Fibroblast of peridontal ligament (primary cell): ENCODE measurements around the gene ANXA1.
"Not testable (repeated sequence)": the region's sequence is repeated elsewhere in the genome, so short reads cannot be mapped to it uniquely, and the experiment has no call there.

Experiments used
- DNase-seq: peaks from one replicate; pipeline ENCODE4 v3.0.0-alpha.2; 2010; ENCODE audit errors: extremely low read depth

Gene ANXA1

GRCh38 chr9:73167614-73168013 is 15.9 kb downstream of the ANXA1 start:
- no peak for DNase-seq

DNA sequence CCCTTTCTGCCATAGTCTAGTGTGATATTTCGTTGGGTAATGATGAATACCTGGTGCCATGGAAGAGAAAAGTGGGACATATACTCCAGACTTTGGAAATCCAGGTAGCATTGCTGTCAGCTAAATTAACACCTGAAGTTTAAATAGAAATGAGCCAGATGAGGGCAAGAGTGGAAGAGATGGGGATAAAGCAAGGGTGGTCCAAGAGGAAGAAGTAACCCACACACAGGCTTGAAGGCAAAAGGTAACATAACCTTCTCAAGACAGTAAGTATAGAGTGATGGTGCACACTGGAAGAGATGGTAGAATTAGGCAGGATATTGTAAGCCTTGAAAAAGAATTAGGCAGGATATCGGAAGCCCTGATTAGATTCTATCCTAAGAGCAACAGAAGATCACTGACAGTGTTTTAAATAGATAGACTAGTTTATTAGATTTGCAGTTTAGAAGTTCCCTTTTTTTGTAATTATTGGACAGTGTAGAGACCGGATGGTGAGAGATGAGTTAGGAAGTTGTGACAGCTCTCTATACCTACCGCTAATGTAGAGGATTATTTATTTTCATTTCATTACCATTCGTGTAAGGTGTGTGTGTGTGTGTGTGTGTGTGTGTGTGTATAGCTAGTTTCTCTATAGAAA is 16.8 kb downstream of the ANXA1 start:
- no peak for DNase-seq

DNA sequence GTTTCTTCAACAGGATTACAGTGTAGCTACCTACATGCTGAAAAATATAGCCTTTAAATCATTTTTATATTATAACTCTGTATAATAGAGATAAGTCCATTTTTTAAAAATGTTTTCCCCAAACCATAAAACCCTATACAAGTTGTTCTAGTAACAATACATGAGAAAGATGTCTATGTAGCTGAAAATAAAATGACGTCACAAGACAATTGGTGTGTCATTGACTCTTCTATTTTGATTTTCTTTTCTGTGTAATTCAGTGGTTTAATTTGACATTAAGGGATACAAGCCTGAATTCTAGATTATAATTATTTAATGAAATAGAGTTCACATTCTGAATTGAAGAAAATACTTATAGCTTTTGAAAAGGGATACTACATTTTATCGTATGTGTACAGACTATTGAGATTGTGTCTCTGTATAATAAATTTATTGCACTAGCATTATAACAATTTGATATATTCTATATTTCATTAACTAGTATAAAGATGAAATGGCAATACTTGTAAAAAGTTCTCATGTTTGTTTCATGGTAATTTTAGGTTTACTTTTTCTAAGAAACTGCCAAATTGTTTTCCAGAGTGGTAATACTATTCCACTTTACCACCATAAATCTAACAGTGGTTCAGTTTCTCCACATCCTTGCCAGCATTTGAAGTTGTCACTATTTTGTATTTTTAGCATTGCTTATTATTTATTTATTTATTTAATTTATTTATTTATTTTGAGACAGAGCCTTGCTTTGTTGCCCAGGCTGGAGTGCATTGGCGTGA is 18.7 kb downstream of the ANXA1 start:
- DNase-seq: no peak

DNA sequence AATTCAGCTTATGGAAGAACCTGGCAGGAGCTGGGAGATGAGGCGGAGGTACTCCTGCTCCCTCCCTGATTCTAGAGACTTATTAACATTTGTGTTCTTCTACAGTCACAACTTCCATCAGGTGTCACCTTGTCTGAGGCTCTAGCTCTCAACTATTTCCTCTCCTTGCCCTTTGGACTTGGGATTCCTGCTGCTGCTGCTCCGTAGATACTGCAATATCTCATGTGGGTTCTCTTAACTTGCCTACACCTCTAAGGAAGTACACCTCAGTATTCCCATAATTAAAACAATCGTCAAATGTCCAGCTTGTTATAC is 21.2 kb downstream of the ANXA1 start:
- no peak for DNase-seq

DNA sequence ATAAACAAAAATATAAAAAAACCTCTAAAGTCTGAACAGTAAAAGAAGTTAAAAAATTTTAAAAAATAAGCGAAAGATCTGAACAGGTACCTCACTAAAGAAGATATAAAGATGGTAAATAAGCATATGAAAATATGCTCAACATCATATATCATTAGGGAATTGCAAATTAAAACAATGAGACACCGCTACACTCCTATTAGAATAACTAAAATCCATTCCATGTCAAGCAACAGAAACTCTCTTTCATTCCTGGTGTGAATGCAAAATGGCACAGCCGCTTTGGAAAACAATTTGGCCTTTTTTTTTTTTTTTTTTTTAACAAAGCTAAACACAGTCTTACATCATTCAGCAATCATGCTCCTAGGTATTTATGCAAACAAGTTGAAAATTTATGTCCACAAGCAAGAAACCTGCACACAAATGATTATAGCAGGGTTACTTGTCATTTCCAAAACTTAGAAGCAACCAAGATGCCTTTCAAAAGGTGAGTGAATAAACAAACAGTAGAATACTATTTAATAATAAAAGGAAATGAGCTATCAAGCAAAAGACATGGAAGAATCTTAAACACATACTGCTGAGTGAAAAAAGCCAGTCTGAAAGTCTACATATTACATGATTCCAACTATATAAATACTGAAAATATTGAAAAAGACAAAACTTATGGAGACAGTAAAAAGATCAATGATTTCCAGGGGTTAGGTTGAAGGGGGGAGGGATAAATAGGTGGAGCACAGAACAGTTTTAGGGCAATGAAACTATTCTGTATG is 22.1 kb downstream of the ANXA1 start:
- DNase-seq: no peak

DNA sequence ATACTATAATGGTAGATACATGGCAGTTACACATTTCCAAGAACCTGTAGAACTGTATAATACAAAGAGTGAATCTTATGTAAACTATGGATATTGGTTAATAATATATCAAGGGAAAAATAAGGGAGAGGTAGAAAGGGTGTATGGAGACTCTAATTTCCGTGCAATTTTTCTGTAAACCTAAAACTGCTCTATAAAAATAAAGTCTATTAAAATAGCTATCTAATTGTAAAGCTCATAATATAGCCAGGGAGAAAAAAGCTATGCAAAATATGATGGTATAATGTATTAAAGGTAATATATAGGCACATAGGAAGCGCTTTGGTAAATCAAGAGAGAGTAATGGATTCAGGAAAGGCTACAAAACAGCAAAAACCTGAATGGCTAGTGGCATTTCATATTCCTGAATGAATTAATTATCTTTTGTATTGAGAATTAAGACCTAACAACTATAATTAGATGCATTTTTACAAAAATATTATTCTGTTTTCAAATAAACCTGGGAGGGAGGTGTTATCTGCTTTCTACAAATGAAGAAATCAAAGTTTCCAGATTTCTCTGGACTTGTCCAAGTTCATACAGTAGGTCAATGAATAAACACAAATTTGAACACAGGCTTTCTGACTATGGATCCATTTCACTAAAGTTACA is 22.8 kb downstream of the ANXA1 start:
- DNase-seq: no peak

GRCh38 chr9:73176450-73176875 is 24.8 kb downstream of the ANXA1 start:
- peak; percentile 45 for DNase-seq

- no peak for DNase-seq
These were observed 26.4 kb downstream of the ANXA1 start for GRCh38 chr9:73178044-73178443.

DNA sequence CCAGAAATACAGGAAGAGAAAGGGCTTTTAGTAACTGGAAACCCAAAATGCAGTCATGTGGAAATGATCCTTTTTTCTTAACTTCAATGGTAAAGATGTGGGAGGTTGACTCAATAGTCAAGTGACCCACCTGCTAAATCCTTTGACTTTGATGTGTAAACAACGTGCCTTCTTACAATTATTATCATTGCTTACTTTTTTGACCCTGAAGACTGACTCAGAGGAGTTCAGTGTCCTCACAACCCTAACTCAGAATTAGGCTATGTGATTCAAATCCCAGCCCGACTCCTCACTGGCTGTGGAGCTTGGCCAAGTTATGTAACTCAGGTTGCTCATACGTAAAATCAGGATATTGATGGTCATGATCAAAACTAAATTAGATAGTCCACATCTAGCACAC is 27.9 kb downstream of the ANXA1 start:
- DNase-seq: peak; percentile 38

GRCh38 chr9:73180403-73180802 is 28.7 kb downstream of the ANXA1 start:
- peak; percentile 94 for DNase-seq

DNA sequence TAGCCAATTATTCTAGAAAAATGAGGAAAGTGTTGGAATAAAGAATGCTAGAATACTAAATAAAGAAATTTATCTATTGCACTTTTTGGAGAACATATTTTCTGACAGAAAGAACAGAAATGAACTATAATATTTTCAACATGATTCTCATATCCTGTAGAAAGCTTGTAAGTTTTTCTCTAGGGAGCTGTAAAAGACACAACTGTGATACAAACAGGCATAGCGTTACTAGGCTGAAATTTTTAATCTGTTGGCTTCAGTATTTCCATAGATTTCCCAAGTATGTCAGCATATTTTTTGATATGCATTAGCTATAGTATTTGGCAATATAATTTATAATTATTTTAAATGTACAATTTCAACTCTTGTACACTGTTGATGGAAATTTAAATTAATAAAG is 31.3 kb downstream of the ANXA1 start:
- no peak for DNase-seq

GRCh38 chr9:73183428-73183827 is 31.8 kb downstream of the ANXA1 start:
- peak; percentile 40 for DNase-seq

GRCh38 chr9:73183917-73184861 is 32.5 kb downstream of the ANXA1 start:
- peak; percentile 85 for DNase-seq

DNA sequence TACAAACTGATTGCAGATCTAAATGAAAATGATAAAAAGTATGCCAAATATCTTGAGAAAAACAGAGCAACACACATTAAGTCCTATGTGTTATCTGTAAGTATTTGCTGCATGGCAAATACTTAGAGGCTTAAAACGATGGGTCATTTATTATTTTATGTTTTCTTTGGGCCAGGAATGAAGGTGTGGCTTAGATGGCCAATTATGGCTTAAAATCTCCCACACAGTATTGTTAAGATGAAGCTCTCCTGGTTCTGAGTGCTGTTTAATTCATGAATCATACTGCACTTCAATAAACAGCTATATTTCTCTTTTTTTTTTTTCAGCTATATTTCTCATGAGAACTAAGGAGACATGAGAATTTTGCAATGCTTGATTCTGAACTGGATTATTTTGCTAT is 39.4 kb downstream of the ANXA1 start:
- not testable (repeated sequence) for DNase-seq

- no peak for DNase-seq
These were observed 42.6 kb downstream of the ANXA1 start for GRCh38 chr9:73194284-73194683.

- no peak for DNase-seq
These were observed 47.8 kb downstream of the ANXA1 start for GRCh38 chr9:73199448-73199847.

DNA sequence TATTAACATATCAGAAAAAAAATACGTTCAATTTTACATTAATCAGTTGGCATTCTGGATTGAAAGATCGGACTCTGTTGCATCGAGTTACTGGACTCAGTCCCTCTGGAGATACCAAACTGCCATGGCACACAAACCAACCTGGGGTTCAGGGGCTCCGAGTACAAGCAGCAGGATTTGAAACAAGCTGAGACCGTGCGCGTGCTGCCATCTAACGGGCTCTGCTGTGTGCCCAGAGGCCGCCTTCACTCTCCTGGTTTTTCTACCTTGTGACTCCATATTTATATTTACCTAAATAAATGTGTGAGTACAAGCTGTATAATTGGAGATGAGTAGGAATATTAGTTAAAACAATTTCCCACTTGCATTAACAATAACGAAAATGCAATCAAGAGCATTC is 48.2 kb downstream of the ANXA1 start:
- DNase-seq: peak; percentile 8

DNA sequence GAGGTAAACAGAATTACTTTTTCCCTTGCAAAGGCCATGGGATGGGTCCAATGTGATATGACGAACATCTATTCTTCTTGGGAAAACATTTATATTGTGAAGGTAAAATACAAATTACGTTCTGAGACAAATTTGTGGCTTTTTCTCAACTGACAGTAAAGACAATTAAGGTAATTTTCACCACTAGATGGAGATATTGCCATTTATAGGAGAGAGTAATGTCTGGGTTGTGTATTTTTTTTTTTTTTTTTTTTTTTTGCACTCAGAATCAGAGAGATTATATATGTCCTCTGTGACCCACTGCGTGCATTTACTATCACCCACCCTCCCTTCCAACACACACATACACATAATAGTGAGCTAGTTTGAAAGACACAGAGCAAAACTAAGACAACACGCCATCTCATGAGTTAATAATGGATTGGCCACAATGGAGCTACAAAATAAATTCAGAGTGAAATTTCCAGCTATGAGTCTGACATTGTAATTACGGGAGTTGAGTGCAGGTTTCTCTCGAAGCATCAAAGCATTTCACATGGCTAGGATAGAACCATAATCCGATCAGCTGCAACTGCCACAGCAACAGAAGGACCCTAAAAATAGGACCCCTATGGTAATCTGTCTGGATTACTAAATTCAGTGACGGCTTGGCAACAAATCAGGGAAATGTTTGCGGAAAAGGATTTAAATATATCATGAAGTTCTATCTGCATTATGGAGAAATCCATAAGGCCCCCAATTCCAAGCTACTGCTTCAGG is 49.2 kb downstream of the ANXA1 start:
- peak; percentile 67 for DNase-seq

- peak; percentile 4 for DNase-seq
These were observed 51.3 kb downstream of the ANXA1 start for GRCh38 chr9:73202980-73203379.

- no peak for DNase-seq
These were observed 53.3 kb downstream of the ANXA1 start for GRCh38 chr9:73204936-73205335.
